HCT116 (cell line): ENCODE measurements around the gene RASAL2. TPM values are rescaled to one million over a fixed set of nuclear protein-coding genes. Genes with fewer than 3 reads are reported as not detected.
A peak's percentile ranks its signal among the peaks of the same experiment; 100 is the strongest.

ENCODE experiments used
- ATAC-seq: fragments of 200-7000 bp; cut with Tn5 transposase; 2 replicates; pipeline ENCODE4 v1.9.1; 2020; ENCODE audit warnings: mild to moderate bottlenecking, moderate library complexity
- BruUV-seq: library from RNA; stranded (reverse); fragments of 400-500 nt; replicated peaks from 2 replicates; lab custom pipeline; 2021; lab: Mats Ljungman, UMichigan
- CTCF ChIA-PET: fragments of 300-600 bp; sonication (Branson Sonifier 250); formaldehyde crosslinking; loops from one replicate; lab custom pipeline; 2021; ENCODE audit warnings: antibody characterized with exemption; lab: Charles Lee
- POLR2A ChIA-PET: fragments of 300-600, 350-600 bp; sonication (Branson Sonifier 250); formaldehyde crosslinking; loops from one replicate; lab custom pipeline; 2021; ENCODE audit warnings: antibody characterized with exemption; lab: Charles Lee
- RAD21 ChIA-PET, 2 experiments: fragments of 300-600 bp; sonication (Branson Sonifier 250); formaldehyde crosslinking; loops; one replicate each; lab custom pipeline; 2023; ENCODE audit warnings: low total read pairs in 2 of 2; ENCODE audit not compliant: uncharacterized antibody in 2 of 2, unreplicated experiment in 2 of 2, low non-redundant PET in 1 of 2; lab: Charles Lee
- DNase-seq: peaks from one replicate; pipeline ENCODE4 v3.0.0-alpha.2; 2010; ENCODE audit warnings: low read depth, low spot score
- H2AFZ ChIP-seq: fragments of 200-600 bp; shearing (Covaris generic), sonication (generic); 2 replicates; pipeline ENCODE4 v1.6.1; 2017; ENCODE audit warnings: low read depth, mixed run types, mixed read lengths, antibody characterized with exemption, low read length; ENCODE audit not compliant: poor library complexity, severe bottlenecking
- H3K27ac ChIP-seq: 2 replicates; pipeline ENCODE4 v1.5.1; 2012; ENCODE audit warnings: low read depth, low read length
- H3K27me3 ChIP-seq: fragments of 200-600 bp; sonication (generic); 2 replicates; pipeline ENCODE4 v1.6.1; 2016; ENCODE audit warnings: mixed run types, low read length, mixed read lengths; ENCODE audit not compliant: insufficient read depth
- H3K36me3 ChIP-seq, 2 experiments: fragments of 200-500 bp in 1 of 2; fragments of 200-600 bp in 1 of 2; sonication (Bioruptor generic) in 1 of 2; sonication (generic) in 1 of 2; 2 replicates each; pipeline versions ENCODE4 v1.5.1 to v1.6.1; 2014 to 2016; ENCODE audit warnings: low read length in 2 of 2, inconsistent platforms in 1 of 2, mixed read lengths in 1 of 2, mixed run types in 1 of 2; ENCODE audit not compliant: insufficient read depth in 2 of 2, control insufficient read depth in 1 of 2
- H3K4me1 ChIP-seq, 2 experiments: fragments of 200-600 bp in 1 of 2; sonication (generic) in 1 of 2; 2 replicates each; pipeline versions ENCODE4 v1.5.1 to v1.6.1; 2012 to 2017; ENCODE audit warnings: low read length in 2 of 2, inconsistent platforms in 1 of 2, mild to moderate bottlenecking in 1 of 2, mixed read lengths in 1 of 2, mixed run types in 1 of 2, moderate library complexity in 1 of 2; ENCODE audit not compliant: insufficient read depth in 2 of 2, control insufficient read depth in 1 of 2
- H3K4me2 ChIP-seq: fragments of 200-600 bp; sonication (generic); 2 replicates; pipeline ENCODE4 v1.6.1; 2017; ENCODE audit warnings: mixed run types, low read length, mixed read lengths
- H3K4me3 ChIP-seq, 2 experiments: fragments of 200-600 bp in 1 of 2; sonication (generic) in 1 of 2; replicated peaks in 1 of 2; 2 replicates each; pipeline ENCODE4 v1.5.1; 2011 to 2016; ENCODE audit warnings: low read length in 2 of 2, control low read depth in 1 of 2, low read depth in 1 of 2, mild to moderate bottlenecking in 1 of 2, mixed read lengths in 1 of 2, mixed run types in 1 of 2
- H3K79me2 ChIP-seq: fragments of 200-600 bp; sonication (generic); 2 replicates; pipeline ENCODE4 v1.6.1; 2017; ENCODE audit warnings: mild to moderate bottlenecking, mixed run types, low read length, moderate library complexity, mixed read lengths; ENCODE audit not compliant: insufficient read depth
- H3K9ac ChIP-seq: fragments of 200-600 bp; sonication (generic); 2 replicates; pipeline ENCODE4 v1.6.1; 2016; ENCODE audit warnings: low read length, mixed read lengths
- H3K9me2 ChIP-seq: fragments of 200-600 bp; sonication (generic), shearing (Covaris generic); 2 replicates; pipeline ENCODE4 v1.6.1; 2017; ENCODE audit warnings: mixed run types, mild to moderate bottlenecking, moderate library complexity; ENCODE audit not compliant: insufficient read depth
- H3K9me3 ChIP-seq, 2 experiments: fragments of 200-500 bp in 1 of 2; fragments of 200-600 bp in 1 of 2; sonication (Bioruptor generic) in 1 of 2; sonication (generic) in 1 of 2; 2 replicates each; pipeline ENCODE4 v1.6.1; 2014 to 2017; ENCODE audit warnings: low read length in 2 of 2, mixed read lengths in 2 of 2, inconsistent platforms in 1 of 2, low read depth in 1 of 2, mild to moderate bottlenecking in 1 of 2, mixed run types in 1 of 2, moderate library complexity in 1 of 2; ENCODE audit not compliant: control insufficient read depth in 1 of 2, insufficient read depth in 1 of 2
- H4K20me1 ChIP-seq: fragments of 200-600 bp; sonication (generic), shearing (Covaris generic); 2 replicates; pipeline ENCODE4 v1.6.1; 2017; ENCODE audit warnings: mixed run types, mild to moderate bottlenecking, moderate library complexity; ENCODE audit not compliant: insufficient read depth
- ELF1 ChIP-seq: IDR thresholded peaks from 2 replicates; pipeline ENCODE4 v1.6.1; 2012; ENCODE audit warnings: low read depth, borderline replicate concordance
- FOSL1 ChIP-seq: IDR thresholded peaks from 2 replicates; pipeline ENCODE4 v1.6.1; 2012; ENCODE audit warnings: low read depth
- JUND ChIP-seq: IDR thresholded peaks from 2 replicates; pipeline ENCODE4 v1.6.1; 2012
- POLR2A ChIP-seq: IDR thresholded peaks from 2 replicates; pipeline ENCODE4 v1.7.0; 2011; ENCODE audit warnings: borderline replicate concordance; ENCODE audit not compliant: insufficient read depth, insufficient read length; ENCODE audit errors: extremely low read depth
- SP1 ChIP-seq: IDR thresholded peaks from 2 replicates; pipeline ENCODE4 v1.6.1; 2012; ENCODE audit warnings: low read depth
- intact Hi-C: fragments of 100-400 bp; cut with micrococcal nuclease; formaldehyde crosslinking; loops from 2 replicates; pipeline ENCODE4 v1.10.0; 2022
- total RNA-seq: library from RNA; stranded (reverse); gene quantifications from one replicate; pipeline ENCODE4 v1.2.1, GENCODE V29; 2021; ENCODE audit not compliant: unreplicated experiment

The RASAL2 gene
- total RNA-seq, 1 experiment from 2014 or later = 11.7 TPM

GRCh38 chr1:178118524-178118923, 24.6 kb downstream of the RASAL2 start:
- ChIA-PET POLR2A (no interaction called here), CTCF (no interaction called here), RAD21 (no interaction called here)
- H3K9me3 ChIP-seq = no peaks in the 10 kb centered on the region
- H3K4me1 ChIP-seq = peaks cover 0 to 15% of the 10 kb centered on the region in 2 experiments; a peak in 2 of 4 replicates
- no peaks in the 10 kb centered on the region for H3K27me3 ChIP-seq
- no peaks in the 10 kb centered on the region for H3K9me2 ChIP-seq
- intact Hi-C loops = no loop called here
- no peak overlapping the region for H2AFZ ChIP-seq
- peaks cover 24% of the 10 kb centered on the region for H3K79me2 ChIP-seq
- H3K4me3 ChIP-seq = no peak overlapping the region
- TF ChIP-seq JUND = no peak
- TF ChIP-seq ELF1 = no peak
- DNase-seq = no peak
- H3K9ac ChIP-seq = no peak overlapping the region
- H4K20me1 ChIP-seq = no peaks in the 10 kb centered on the region
- BruUV-seq = no TSS peak
- no peak overlapping the region for H3K27ac ChIP-seq
- no peak overlapping the region for H3K4me2 ChIP-seq
- H3K36me3 ChIP-seq = no peaks in the 10 kb centered on the region
- ATAC-seq = no peak

GRCh38 chr1:178119628-178120027, 25.7 kb downstream of the RASAL2 start:
- H3K27me3 ChIP-seq = no peaks in the 10 kb centered on the region
- no peak overlapping the region for H3K9ac ChIP-seq
- no peak for TF ChIP-seq ELF1
- peak; percentile 26; the same call in 1 of the 2 replicates for TF ChIP-seq FOSL1
- peak; percentile 28; the same call in 1 of the 2 replicates for TF ChIP-seq SP1
- TF ChIP-seq POLR2A = no peak
- TF ChIP-seq JUND = peak; percentile 55; the same call in 1 of the 2 replicates
- H3K36me3 ChIP-seq = no peaks in the 10 kb centered on the region
- H4K20me1 ChIP-seq = no peaks in the 10 kb centered on the region
- no peak overlapping the region for H2AFZ ChIP-seq
- H3K4me2 ChIP-seq = peak overlapping the region; percentile 42
- no peak for ATAC-seq
- no peaks in the 10 kb centered on the region for H3K9me2 ChIP-seq
- peak; percentile 15 for DNase-seq
- H3K9me3 ChIP-seq = no peaks in the 10 kb centered on the region
- intact Hi-C loops = no loop called here
- CTCF ChIA-PET = no interaction called here
- POLR2A ChIA-PET = no interaction called here
- peaks cover 0 to 26% of the 10 kb centered on the region in 2 experiments; a peak in 2 of 4 replicates for H3K4me1 ChIP-seq
- no peak overlapping the region for H3K27ac ChIP-seq
- no peak overlapping the region for H3K4me3 ChIP-seq
- BruUV-seq = no TSS peak
- RAD21 ChIA-PET = no interaction called here
- H3K79me2 ChIP-seq = peaks cover 23% of the 10 kb centered on the region
